Liver (tissue), 9 donors: ENCODE measurements around the gene TPSD1. TPM values are rescaled to one million over a fixed set of nuclear protein-coding genes. Genes with fewer than 3 reads are reported as not detected.

Experiments used
- DNase-seq: peaks from one replicate; pipeline ENCODE4 v3.0.0-alpha.2; 2017; ENCODE audit warnings: low spot score
- H3K27ac ChIP-seq, 2 donors: one replicate each; pipeline ENCODE4 v1.7.0; 2013; ENCODE audit warnings: inconsistent platforms in 2 of 2, low read length in 2 of 2, control low read depth in 1 of 2, low read depth in 1 of 2, mild to moderate bottlenecking in 1 of 2
- H3K27me3 ChIP-seq, 4 donors: one replicate each; pipeline versions ENCODE4 v1.6.1 to v1.7.0; 2013; ENCODE audit warnings: low read length in 3 of 4, inconsistent platforms in 1 of 4, mild to moderate bottlenecking in 1 of 4, moderate library complexity in 1 of 4; ENCODE audit not compliant: control insufficient read depth in 4 of 4, insufficient read depth in 4 of 4
- H3K36me3 ChIP-seq, 4 donors: one replicate each; pipeline versions ENCODE4 v1.6.1 to v1.7.0; 2013; ENCODE audit warnings: low read length in 3 of 4, mild to moderate bottlenecking in 3 of 4, low read depth in 1 of 4, moderate library complexity in 1 of 4; ENCODE audit not compliant: control insufficient read depth in 4 of 4, insufficient read depth in 3 of 4
- H3K4me1 ChIP-seq, 4 donors: one replicate each; pipeline versions ENCODE4 v1.6.1 to v1.7.0; 2013; ENCODE audit warnings: low read length in 3 of 4, mild to moderate bottlenecking in 3 of 4, moderate library complexity in 1 of 4; ENCODE audit not compliant: control insufficient read depth in 4 of 4, insufficient read depth in 4 of 4
- H3K4me3 ChIP-seq, 3 donors: one replicate each; pipeline versions ENCODE4 v1.6.1 to v1.7.0; 2013; ENCODE audit warnings: low read length in 3 of 3, control low read depth in 1 of 3, low read depth in 1 of 3, mild to moderate bottlenecking in 1 of 3
- H3K9ac ChIP-seq, 2 donors: one replicate each; pipeline ENCODE4 v1.7.0; 2013; ENCODE audit warnings: low read length in 2 of 2, mild to moderate bottlenecking in 2 of 2, moderate library complexity in 2 of 2, control low read depth in 1 of 2, low read depth in 1 of 2
- H3K9me3 ChIP-seq, 4 donors: one replicate each; pipeline versions ENCODE4 v1.6.1 to v1.7.0; 2013; ENCODE audit warnings: low read length in 3 of 4; ENCODE audit not compliant: control insufficient read depth in 4 of 4
- ATF3 ChIP-seq: IDR thresholded peaks from 2 replicates; pipeline ENCODE4 v1.6.1; 2016; ENCODE audit warnings: antibody characterized with exemption
- CTCF ChIP-seq: fragments of 150-350 bp; IDR thresholded peaks from 2 replicates; pipeline ENCODE4 v1.5.1; 2017; ENCODE audit warnings: improper control_type of control experiment, low read depth, low read length; ENCODE audit not compliant: missing input control
- EGR1 ChIP-seq, 2 donors: IDR thresholded peaks; 2 replicates each; pipeline ENCODE4 v1.6.1; 2016 to 2018; ENCODE audit warnings: antibody characterized with exemption in 2 of 2, low read depth in 2 of 2
- FOXA1 ChIP-seq: IDR thresholded peaks from 2 replicates; pipeline ENCODE4 v1.6.1; 2016; ENCODE audit warnings: antibody characterized with exemption
- GABPA ChIP-seq, 2 donors: IDR thresholded peaks in 1 of 2; conservative IDR thresholded peaks in 1 of 2; 2 replicates each; pipeline ENCODE4 v1.6.1; 2016; ENCODE audit warnings: antibody characterized with exemption in 2 of 2, mild to moderate bottlenecking in 1 of 2, moderate library complexity in 1 of 2
- HNF4A ChIP-seq, 2 donors: conservative IDR thresholded peaks; 2 replicates each; pipeline ENCODE4 v1.6.1; 2016; ENCODE audit warnings: antibody characterized with exemption in 2 of 2, mild to moderate bottlenecking in 2 of 2
- HNF4G ChIP-seq: IDR thresholded peaks from 2 replicates; pipeline ENCODE4 v1.6.1; 2016; ENCODE audit warnings: antibody characterized with exemption
- JUND ChIP-seq, 2 donors: IDR thresholded peaks; 2 replicates each; pipeline ENCODE4 v1.6.1; 2016; ENCODE audit warnings: antibody characterized with exemption in 2 of 2
- MAX ChIP-seq: IDR thresholded peaks from 2 replicates; pipeline ENCODE4 v1.6.1; 2016; ENCODE audit warnings: antibody characterized with exemption
- NR2F2 ChIP-seq: IDR thresholded peaks from 2 replicates; pipeline ENCODE4 v1.6.1; 2016; ENCODE audit warnings: antibody characterized with exemption
- RAD21 ChIP-seq, 2 donors: IDR thresholded peaks; 2 replicates each; pipeline ENCODE4 v1.6.1; 2016; ENCODE audit warnings: antibody characterized with exemption in 2 of 2, mild to moderate bottlenecking in 2 of 2
- RXRA ChIP-seq, 2 donors: IDR thresholded peaks; 2 replicates each; pipeline ENCODE4 v1.6.1; 2017 to 2018; ENCODE audit warnings: antibody characterized with exemption in 2 of 2, mild to moderate bottlenecking in 1 of 2
- SP1 ChIP-seq: IDR thresholded peaks from 2 replicates; pipeline ENCODE4 v1.6.1; 2018; ENCODE audit warnings: antibody characterized with exemption, mild to moderate bottlenecking
- TAF1 ChIP-seq: conservative IDR thresholded peaks from 2 replicates; pipeline ENCODE4 v1.6.1; 2016; ENCODE audit warnings: antibody characterized with exemption, mild to moderate bottlenecking
- YY1 ChIP-seq: IDR thresholded peaks from 2 replicates; pipeline ENCODE4 v1.6.1; 2016; ENCODE audit warnings: antibody characterized with exemption, mild to moderate bottlenecking
- ZBTB33 ChIP-seq: IDR thresholded peaks from 2 replicates; pipeline ENCODE4 v1.6.1; 2016; ENCODE audit warnings: antibody characterized with exemption
- WGBS: extraction: QIAGEN DNeasy Blood & Tissue Kit; methylation state at CpG from one replicate; pipeline ENCODE4 v1.1.7; 2013; 5-methylcytosine and 5-hydroxymethylcytosine counted together
- polyA plus RNA-seq, 2 donors: library from polyadenylated mRNA; stranded (reverse) in 1 of 2; unstranded in 1 of 2; fragments of 200-250 nt in 1 of 2; fragments of >200 nt in 1 of 2; fragmentation: Nextera tagmentation in 1 of 2; extraction: Ambion mirVana in 1 of 2; gene quantifications; one replicate each; pipeline versions ENCODE4 v1.2.1 to v1.2.3, GENCODE V29; 2013 to 2015
- total RNA-seq, 2 donors: library from RNA; depleted of rRNA; stranded (reverse); fragments of >200 nt; gene quantifications; one replicate each; pipeline ENCODE4 v1.2.3, GENCODE V29; 2014
- donor health status: healthy.
- donor health status: healthy.
- donor health status: healthy.
- donor health status: healthy.
- donor health status: healthy.

Gene TPSD1
- total and polyA plus RNA-seq, 4 donors: 0.28 to 0.40 TPM; not detected in 2

GRCh38 chr16:1259760-1260068 lies 3.8 kb downstream of the TPSD1 start:
- 28% methylated on average over 11 of the region's 11 CpGs for WGBS
- H3K27me3 ChIP-seq: peaks cover 0 to 9% (median 1%) of the 10 kb centered on the region in 4 donors

GRCh38 chr16:1260101-1260680 lies 4.3 kb downstream of the TPSD1 start:
- peaks cover 0 to 9% (median 1%) of the 10 kb centered on the region in 4 donors for H3K27me3 ChIP-seq
- TF ChIP-seq RXRA (IDR thresholded peaks at IDR 0.05) (no peak), JUND (IDR thresholded peaks at IDR 0.05) (no peak), YY1 (no peak), ATF3 (no peak), NR2F2 (no peak), TAF1 (no peak), CTCF (no peak), ZBTB33 (no peak), RAD21 (IDR thresholded peaks at IDR 0.05) (no peak), GABPA (IDR thresholded peaks at IDR 0.05 in 1 of 2, conservative IDR thresholded peaks at IDR 0.05 in 1 of 2) (no peak)

More at GRCh38 chr16:1259760-1260068, 3.8 kb downstream of the TPSD1 start:
- TF ChIP-seq ATF3 (no peak), ZBTB33 (no peak), CTCF (no peak), RAD21 (IDR thresholded peaks at IDR 0.05) (no peak), HNF4G (no peak), HNF4A (conservative IDR thresholded peaks at IDR 0.05) (no peak), SP1 (no peak), EGR1 (IDR thresholded peaks at IDR 0.05; ENCODE audit: low read depth in 2 of 2) (no peak), FOXA1 (no peak), TAF1 (no peak), YY1 (no peak), MAX (no peak)
- Histone ChIP-seq H3K9ac (no peak overlapping the region), H3K27ac (no peak overlapping the region), H3K36me3 (no peaks in the 10 kb centered on the region), H3K4me1 (no peaks in the 10 kb centered on the region), H3K4me3 (no peak overlapping the region), H3K9me3 (no peaks in the 10 kb centered on the region)
- no peak for DNase-seq

More at GRCh38 chr16:1260101-1260680, 4.3 kb downstream of the TPSD1 start:
- no peak overlapping the region for H3K27ac ChIP-seq
- no peak for DNase-seq
- no peaks in the 10 kb centered on the region for H3K9me3 ChIP-seq
- H3K9ac ChIP-seq: no peak overlapping the region
- H3K4me1 ChIP-seq: no peaks in the 10 kb centered on the region
- WGBS: 70% methylated on average over 36 of the region's 36 CpGs
- no peaks in the 10 kb centered on the region for H3K36me3 ChIP-seq
- no peak overlapping the region for H3K4me3 ChIP-seq
